ENCODE data around the gene SP7.
"Not testable (repeated sequence)": the region's sequence is repeated elsewhere in the genome, so short reads cannot be mapped to it uniquely, and the experiment has no call there.

Gene SP7

DNA sequence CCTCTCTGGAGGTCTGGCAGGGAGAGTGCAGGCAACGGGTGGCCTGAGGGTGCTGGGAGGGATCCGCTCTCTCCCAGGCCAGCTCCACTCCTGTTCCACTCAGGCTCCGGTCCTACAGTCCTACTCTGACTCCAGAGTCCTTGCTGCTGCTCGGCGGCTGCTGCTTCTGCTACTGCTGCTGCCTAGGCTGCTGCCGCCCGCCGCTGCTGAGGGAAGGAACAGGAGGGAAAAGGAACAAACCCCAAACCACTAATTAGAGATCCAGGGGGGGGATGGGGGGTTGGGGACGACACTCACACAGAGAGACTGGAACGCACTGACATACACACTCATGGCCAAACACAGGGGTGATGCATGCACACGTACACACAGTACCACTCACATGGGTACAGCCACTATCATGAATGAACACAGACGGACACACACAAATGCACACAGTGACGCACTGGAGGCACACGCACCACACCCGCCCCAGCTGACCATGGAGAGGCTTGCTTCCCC, at the start of gene SP7:
SP7 (minus strand) TSS at position 174 of the 501 bp plus-strand sequence. CDS start 708 bp downstream, outside the sequence.
- Histone ChIP-seq H3K9me3 (ENCODE audit: low read length) (no peaks in the 10 kb centered on the region), H3K9ac (ENCODE audit: low read length) (no peak within 1 kb of the TSS), H3K4me1 (ENCODE audit: insufficient read depth, low read length) (no peaks in the 10 kb centered on the region), H3K36me3 (ENCODE audit: insufficient read depth, low read length) (no peaks in the 10 kb centered on the region), H3K27me3 (ENCODE audit: control insufficient read depth in 1 of 2, insufficient read depth in 2 of 2, low read length in 2 of 2) (peaks cover 20 to 49% of the 10 kb centered on the region in 2 donors), H3K4me3 (ENCODE audit: low read depth in 1 of 2, low read length in 2 of 2) (no peak within 1 kb of the TSS), H3K27ac (ENCODE audit: low read depth, low read length) (no peak within 1 kb of the TSS)

DNA sequence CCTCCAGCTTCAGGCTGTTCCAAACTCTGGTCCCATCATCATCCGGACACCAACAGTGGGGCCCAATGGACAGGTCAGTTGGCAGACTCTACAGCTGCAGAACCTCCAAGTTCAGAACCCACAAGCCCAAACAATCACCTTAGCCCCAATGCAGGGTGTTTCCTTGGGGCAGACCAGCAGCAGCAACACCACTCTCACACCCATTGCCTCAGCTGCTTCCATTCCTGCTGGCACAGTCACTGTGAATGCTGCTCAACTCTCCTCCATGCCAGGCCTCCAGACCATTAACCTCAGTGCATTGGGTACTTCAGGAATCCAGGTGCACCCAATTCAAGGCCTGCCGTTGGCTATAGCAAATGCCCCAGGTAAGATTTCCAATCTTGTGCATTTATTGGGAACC, 47.1 kb upstream of the SP7 start:
- Histone ChIP-seq H3K36me3 (ENCODE audit: insufficient read depth, low read length) (peaks cover 26% of the 10 kb centered on the region), H3K9me3 (ENCODE audit: low read length) (no peaks in the 10 kb centered on the region), H3K4me3 (ENCODE audit: low read depth in 1 of 2, low read length in 2 of 2) (peak overlapping the region; percentile 25 to 58), H3K4me1 (ENCODE audit: insufficient read depth, low read length) (peaks cover 63% of the 10 kb centered on the region), H3K9ac (ENCODE audit: low read length) (peak overlapping the region; percentile 3), H3K27me3 (ENCODE audit: control insufficient read depth in 1 of 2, insufficient read depth in 2 of 2, low read length in 2 of 2) (no peaks in the 10 kb centered on the region), H3K27ac (ENCODE audit: low read depth, low read length) (peak overlapping the region; percentile 14)

DNA sequence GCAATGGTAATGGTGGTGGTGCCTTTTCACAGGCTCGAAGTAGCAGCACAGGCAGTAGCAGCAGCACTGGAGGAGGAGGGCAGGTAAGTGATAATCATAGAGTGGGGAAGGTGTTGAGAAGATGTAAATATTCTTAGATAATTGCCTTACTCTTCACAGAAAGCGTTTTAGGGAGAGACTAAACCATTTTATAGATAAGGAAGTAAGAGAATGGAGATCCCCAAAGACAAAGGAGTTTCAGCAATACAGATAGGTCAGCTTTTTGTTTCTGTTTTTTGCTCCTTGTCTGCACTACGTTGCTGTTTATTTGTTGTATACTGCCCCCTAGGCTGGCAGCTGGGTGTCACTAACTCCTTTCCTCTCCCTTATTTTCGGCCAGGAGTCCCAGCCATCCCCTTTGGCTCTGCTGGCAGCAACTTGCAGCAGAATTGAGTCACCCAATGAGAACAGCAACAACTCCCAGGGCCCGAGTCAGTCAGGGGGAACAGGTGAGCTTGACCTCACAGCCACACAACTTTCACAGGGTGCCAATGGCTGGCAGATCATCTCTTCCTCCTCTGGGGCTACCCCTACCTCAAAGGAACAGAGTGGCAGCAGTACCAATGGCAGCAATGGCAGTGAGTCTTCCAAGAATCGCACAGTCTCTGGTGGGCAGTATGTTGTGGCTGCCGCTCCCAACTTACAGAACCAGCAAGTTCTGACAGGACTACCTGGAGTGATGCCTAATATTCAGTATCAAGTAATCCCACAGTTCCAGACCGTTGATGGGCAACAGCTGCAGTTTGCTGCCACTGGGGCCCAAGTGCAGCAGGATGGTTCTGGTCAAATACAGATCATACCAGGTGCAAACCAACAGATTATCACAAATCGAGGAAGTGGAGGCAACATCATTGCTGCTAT, 45.8 kb upstream of the SP7 start:
- Histone ChIP-seq H3K4me3 (ENCODE audit: low read depth in 1 of 2, low read length in 2 of 2) (peak overlapping the region; percentile 14 to 58), H3K9ac (ENCODE audit: low read length) (peak overlapping the region; percentile 26), H3K4me1 (ENCODE audit: insufficient read depth, low read length) (peaks cover 52% of the 10 kb centered on the region), H3K36me3 (ENCODE audit: insufficient read depth, low read length) (peaks cover 26% of the 10 kb centered on the region), H3K9me3 (ENCODE audit: low read length) (no peaks in the 10 kb centered on the region), H3K27ac (ENCODE audit: low read depth, low read length) (peak overlapping the region; percentile 12), H3K27me3 (ENCODE audit: control insufficient read depth in 1 of 2, insufficient read depth in 2 of 2, low read length in 2 of 2) (no peaks in the 10 kb centered on the region)

DNA sequence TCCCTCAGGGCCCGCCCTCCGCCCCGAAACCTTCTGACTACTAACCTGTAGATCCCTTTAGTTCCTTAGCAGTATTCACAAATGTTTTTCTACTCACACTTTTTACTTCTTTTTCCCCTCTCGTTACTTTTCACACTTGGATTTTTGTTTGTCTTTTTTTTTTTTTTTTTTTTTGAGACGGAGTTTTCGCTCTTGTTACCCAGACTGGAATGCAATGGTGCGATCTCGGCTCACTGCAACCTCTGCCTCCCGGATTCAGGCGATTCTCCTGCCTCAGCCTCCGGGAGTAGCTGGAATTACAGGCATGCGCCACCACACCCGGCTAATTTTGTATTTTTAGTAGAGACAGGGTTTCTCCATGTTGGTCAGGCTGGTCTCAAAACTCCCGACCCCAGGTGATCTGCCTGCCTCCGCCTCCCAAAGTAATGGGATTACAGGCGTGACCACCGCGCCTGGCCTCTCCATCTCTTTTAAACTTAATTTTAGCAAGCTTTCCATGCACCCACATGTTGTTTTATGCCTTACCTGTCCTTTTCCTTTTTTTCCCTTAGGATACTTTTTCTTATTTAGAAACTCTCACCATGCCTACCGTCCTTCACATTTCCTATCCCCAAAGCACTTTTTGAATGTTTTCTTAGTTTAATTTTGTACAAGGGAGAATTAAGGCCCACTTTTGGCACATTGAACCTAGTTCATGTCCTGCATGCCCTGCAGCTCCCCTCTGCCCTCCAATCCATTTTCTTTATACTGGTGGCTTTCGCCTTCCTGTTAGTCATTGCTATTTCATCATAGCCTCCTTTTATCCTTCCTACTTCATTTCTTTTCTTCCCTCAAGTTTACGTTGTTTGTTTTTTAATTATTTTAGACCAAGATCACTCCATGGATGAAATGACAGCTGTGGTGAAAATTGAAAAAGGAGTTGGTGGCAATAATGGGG, 44.9 kb upstream of the SP7 start:
- H3K9ac ChIP-seq (ENCODE audit: low read length) = peak overlapping the region; percentile 26
- H3K4me1 ChIP-seq (ENCODE audit: insufficient read depth, low read length) = peaks cover 43% of the 10 kb centered on the region
- H3K27ac ChIP-seq (ENCODE audit: low read depth, low read length) = peak overlapping the region; percentile 85
- no peaks in the 10 kb centered on the region for H3K9me3 ChIP-seq (ENCODE audit: low read length)
- H3K4me3 ChIP-seq (ENCODE audit: low read depth in 1 of 2, low read length in 2 of 2) = peak overlapping the region in 1 of 2 donors; percentile 58
- H3K27me3 ChIP-seq (ENCODE audit: control insufficient read depth in 1 of 2, insufficient read depth in 2 of 2, low read length in 2 of 2) = no peaks in the 10 kb centered on the region
- H3K36me3 ChIP-seq (ENCODE audit: insufficient read depth, low read length) = peaks cover 26% of the 10 kb centered on the region

DNA sequence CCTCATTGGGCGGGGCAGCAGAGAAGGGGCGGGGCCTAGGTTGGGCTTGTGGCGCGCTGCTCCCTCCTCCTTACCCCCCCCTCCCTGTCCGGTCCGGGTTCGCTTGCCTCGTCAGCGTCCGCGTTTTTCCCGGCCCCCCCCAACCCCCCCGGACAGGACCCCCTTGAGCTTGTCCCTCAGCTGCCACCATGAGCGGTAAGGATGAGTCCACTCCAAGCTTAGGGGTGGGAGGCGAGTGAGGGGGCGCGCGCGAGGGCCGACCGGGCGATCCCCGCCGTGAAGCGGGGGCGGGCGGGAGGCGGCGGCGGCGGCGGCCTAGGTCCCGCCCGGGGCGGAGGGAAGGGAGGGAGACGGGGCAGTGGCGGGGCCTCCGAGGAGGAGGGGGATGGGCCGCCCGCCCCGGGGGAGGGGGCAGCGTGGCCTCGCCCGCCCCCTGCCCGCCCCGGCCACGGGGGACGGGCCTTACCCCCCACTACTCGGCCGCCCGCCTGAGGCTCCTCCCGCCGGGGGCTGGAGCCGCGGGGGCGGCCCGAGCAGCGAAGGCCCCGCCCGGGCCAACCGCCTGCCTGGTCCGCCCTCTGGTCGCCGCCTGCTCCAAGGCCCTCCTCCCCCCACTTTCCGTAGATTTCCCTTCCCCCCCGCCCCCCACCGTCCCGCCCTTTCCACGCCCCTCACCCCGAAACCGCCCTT, 44.1 kb upstream of the SP7 start, which contains the start of gene SP1:
SP1 (plus strand) TSS at position 73 of the 690 bp plus-strand sequence; CDS start at position 189, 116 bp downstream.
- Histone ChIP-seq H3K36me3 (ENCODE audit: insufficient read depth, low read length) (peaks cover 26% of the 10 kb centered on the region), H3K4me1 (ENCODE audit: insufficient read depth, low read length) (peaks cover 40% of the 10 kb centered on the region), H3K9me3 (ENCODE audit: low read length) (no peaks in the 10 kb centered on the region), H3K27me3 (ENCODE audit: control insufficient read depth in 1 of 2, insufficient read depth in 2 of 2, low read length in 2 of 2) (no peaks in the 10 kb centered on the region), H3K4me3 (ENCODE audit: low read depth in 1 of 2, low read length in 2 of 2) (peak within 1 kb of the TSS; percentile 76 to 89), H3K9ac (ENCODE audit: low read length) (peak within 1 kb of the TSS; percentile 67), H3K27ac (ENCODE audit: low read depth, low read length) (peak within 1 kb of the TSS; percentile 92)

DNA sequence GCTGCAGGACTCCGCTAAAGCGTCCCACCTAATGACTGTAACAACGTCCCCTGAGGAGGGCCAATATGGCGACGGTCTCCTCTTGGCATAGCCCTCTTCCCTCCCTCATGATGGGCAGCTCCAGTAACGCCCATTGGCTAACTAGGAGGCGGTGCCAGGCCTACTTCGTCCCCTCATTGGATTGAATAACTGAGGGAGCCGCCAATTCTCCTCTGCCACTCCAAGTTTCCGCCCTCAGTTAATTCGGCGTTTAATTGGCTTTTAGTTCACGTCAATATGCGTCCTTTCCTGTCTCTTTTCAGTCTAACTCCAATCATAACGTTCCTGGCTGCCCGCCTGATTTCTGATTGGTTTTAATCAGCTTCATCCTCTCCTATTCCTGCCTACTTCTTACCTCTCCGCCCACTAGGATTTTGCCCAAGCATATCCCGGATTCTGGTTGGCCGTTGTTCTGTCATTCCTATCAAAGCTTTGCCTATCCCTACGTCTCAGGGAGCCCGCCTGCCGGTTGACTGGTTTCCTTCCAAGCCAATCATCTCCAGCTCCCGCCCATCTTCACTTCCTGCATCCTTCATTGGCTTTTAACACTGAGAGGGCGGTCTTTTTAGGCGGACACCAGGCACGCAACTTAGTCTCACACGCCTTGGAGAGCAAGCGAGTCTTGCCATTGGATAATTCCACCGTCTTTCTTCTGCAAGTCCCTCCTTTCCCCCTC, 43.4 kb upstream of the SP7 start:
- Histone ChIP-seq H3K27ac (ENCODE audit: low read depth, low read length) (peak overlapping the region; percentile 92), H3K9me3 (ENCODE audit: low read length) (no peaks in the 10 kb centered on the region), H3K27me3 (ENCODE audit: control insufficient read depth in 1 of 2, insufficient read depth in 2 of 2, low read length in 2 of 2) (no peaks in the 10 kb centered on the region), H3K36me3 (ENCODE audit: insufficient read depth, low read length) (peaks cover 26% of the 10 kb centered on the region), H3K4me1 (ENCODE audit: insufficient read depth, low read length) (peaks cover 37% of the 10 kb centered on the region), H3K4me3 (ENCODE audit: low read depth in 1 of 2, low read length in 2 of 2) (peak overlapping the region; percentile 9 to 76), H3K9ac (ENCODE audit: low read length) (peak overlapping the region; percentile 67)

DNA sequence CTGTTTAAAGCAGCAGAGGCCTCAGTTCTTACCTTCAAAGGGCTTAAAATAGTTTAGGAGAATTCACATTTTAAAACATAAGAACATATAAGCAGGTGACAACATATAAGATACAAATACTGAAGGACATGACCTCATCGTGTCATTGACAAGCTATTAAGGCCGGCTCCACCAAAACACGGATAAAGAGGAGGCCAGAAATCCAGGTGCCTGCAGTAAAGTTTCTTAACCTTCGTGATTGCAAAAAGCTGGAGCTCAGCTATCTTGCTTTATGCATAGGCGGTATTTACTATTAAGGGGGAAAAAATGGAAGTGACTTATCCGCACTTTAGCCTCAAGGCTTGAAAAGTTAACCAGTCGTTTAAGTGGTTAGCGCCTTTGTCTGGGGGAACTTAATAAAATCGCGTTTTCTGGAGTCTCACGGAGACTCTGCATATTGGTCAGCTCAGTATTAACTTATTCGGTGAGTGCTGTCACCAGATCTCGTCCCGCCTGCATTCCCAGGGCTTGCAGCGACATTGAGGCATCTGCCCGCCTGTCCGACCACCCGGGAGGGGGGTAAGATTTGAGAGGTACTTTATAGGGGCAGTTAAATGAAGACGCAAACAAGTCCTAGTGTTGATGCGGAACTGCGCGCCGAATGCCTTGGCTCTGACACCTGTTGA, 42.7 kb upstream of the SP7 start:
- Histone ChIP-seq H3K9me3 (ENCODE audit: low read length) (no peaks in the 10 kb centered on the region), H3K9ac (ENCODE audit: low read length) (peak overlapping the region; percentile 67), H3K4me3 (ENCODE audit: low read depth in 1 of 2, low read length in 2 of 2) (peak overlapping the region; percentile 9 to 76), H3K27ac (ENCODE audit: low read depth, low read length) (peak overlapping the region; percentile 92), H3K4me1 (ENCODE audit: insufficient read depth, low read length) (peaks cover 33% of the 10 kb centered on the region), H3K27me3 (ENCODE audit: control insufficient read depth in 1 of 2, insufficient read depth in 2 of 2, low read length in 2 of 2) (no peaks in the 10 kb centered on the region), H3K36me3 (ENCODE audit: insufficient read depth, low read length) (peaks cover 26% of the 10 kb centered on the region)

DNA sequence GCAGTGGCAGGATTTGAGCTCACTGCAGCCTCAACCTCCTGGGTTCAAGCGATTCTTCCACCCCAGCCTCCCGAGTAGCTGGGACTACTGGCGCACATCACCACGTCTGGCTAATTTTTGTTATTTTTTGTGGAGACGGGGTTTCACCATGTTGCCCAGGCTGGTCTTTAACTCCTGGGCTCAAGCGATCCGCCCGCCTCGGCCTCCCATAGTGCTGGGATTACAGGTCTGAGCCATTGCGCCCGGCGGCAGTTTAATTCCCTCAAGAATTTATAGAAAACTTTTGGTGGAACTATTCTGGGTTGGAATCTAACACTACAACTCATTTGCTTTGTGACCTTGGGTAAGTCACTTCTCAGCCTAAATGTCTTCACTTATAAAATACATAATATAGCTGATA, 42.1 kb upstream of the SP7 start:
- Histone ChIP-seq H3K4me3 (ENCODE audit: low read depth in 1 of 2, low read length in 2 of 2) (no peak overlapping the region), H3K36me3 (ENCODE audit: insufficient read depth, low read length) (peaks cover 20% of the 10 kb centered on the region)

DNA sequence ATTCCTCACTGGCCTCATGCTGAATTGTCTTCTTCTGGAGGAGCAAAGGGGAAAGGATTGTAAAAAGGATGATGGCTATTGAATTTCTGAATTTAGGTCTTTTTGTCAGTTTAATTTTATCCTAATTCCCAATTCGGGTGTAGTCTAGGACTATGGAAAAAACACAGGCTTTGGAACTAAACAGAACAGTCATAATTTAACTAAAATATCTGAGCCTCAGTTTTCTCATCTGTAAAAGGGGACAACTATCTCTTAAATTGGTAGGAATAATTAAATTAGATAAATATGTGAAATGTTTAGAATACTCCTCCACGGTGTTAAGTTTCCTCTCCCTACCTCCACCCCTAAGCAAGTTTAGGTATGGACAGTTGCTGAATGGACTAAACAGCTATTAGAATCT, 40.6 kb upstream of the SP7 start:
- Histone ChIP-seq H3K36me3 (ENCODE audit: insufficient read depth, low read length) (peaks cover 5% of the 10 kb centered on the region), H3K9me3 (ENCODE audit: low read length) (no peaks in the 10 kb centered on the region), H3K9ac (ENCODE audit: low read length) (no peak overlapping the region), H3K4me3 (ENCODE audit: low read depth in 1 of 2, low read length in 2 of 2) (no peak overlapping the region), H3K27ac (ENCODE audit: low read depth, low read length) (no peak overlapping the region), H3K4me1 (ENCODE audit: insufficient read depth, low read length) (peaks cover 22% of the 10 kb centered on the region), H3K27me3 (ENCODE audit: control insufficient read depth in 1 of 2, insufficient read depth in 2 of 2, low read length in 2 of 2) (no peaks in the 10 kb centered on the region)

More for the DNA sequence above, 42.1 kb upstream of the SP7 start:
- Histone ChIP-seq H3K4me1 (ENCODE audit: insufficient read depth, low read length) (peaks cover 29% of the 10 kb centered on the region), H3K27me3 (ENCODE audit: control insufficient read depth in 1 of 2, insufficient read depth in 2 of 2, low read length in 2 of 2) (no peaks in the 10 kb centered on the region), H3K9ac (ENCODE audit: low read length) (no peak overlapping the region), H3K9me3 (ENCODE audit: low read length) (no peaks in the 10 kb centered on the region), H3K27ac (ENCODE audit: low read depth, low read length) (no peak overlapping the region)

DNA sequence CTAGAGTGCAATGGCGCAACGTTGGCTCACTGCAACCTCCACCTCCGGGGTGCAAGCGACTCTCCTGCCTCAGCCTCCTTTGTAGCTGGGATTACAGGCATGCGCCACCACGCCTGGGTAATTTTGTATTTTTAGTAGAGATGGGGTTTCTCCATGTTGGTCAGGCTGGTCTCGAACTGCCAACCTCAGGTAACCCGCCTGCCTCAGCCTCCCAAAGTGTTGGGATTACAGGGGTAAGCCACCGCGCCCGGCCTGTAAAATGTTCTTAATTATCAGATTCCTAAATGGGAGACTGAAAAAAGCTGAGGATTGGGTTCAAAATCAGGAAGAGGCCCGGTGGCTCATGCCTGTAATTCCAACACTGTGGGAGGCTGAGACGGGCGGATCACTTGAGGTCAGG, 38.1 kb upstream of the SP7 start:
- H3K27me3 ChIP-seq (ENCODE audit: control insufficient read depth in 1 of 2, insufficient read depth in 2 of 2, low read length in 2 of 2); H3K27ac ChIP-seq (ENCODE audit: low read depth, low read length); H3K36me3 ChIP-seq (ENCODE audit: insufficient read depth, low read length); H3K9me3 ChIP-seq (ENCODE audit: low read length); H3K4me3 ChIP-seq (ENCODE audit: low read depth in 1 of 2, low read length in 2 of 2); H3K9ac ChIP-seq (ENCODE audit: low read length): not testable (repeated sequence)
- H3K4me1 ChIP-seq (ENCODE audit: insufficient read depth, low read length) = peaks cover 28% of the 10 kb centered on the region
